Ureter (tissue), 1 donor: ENCODE data around the gene SLC13A2. TPM values are rescaled to one million over a fixed set of nuclear protein-coding genes. Genes with fewer than 3 reads are reported as not detected.

ENCODE experiments used
- DNase-seq: peaks from one replicate; pipeline ENCODE4 v3.0.0-alpha.2; 2020; ENCODE audit warnings: low spot score
- total RNA-seq: library from RNA; stranded (reverse); gene quantifications from one replicate; pipeline ENCODE4 v1.2.4, GENCODE V29; 2023
- donor health status: DM: yes; HTN: yes; CAD: no.

Gene SLC13A2
- total RNA-seq, 1 donor from 2014 or later = 0.62 TPM

DNA sequence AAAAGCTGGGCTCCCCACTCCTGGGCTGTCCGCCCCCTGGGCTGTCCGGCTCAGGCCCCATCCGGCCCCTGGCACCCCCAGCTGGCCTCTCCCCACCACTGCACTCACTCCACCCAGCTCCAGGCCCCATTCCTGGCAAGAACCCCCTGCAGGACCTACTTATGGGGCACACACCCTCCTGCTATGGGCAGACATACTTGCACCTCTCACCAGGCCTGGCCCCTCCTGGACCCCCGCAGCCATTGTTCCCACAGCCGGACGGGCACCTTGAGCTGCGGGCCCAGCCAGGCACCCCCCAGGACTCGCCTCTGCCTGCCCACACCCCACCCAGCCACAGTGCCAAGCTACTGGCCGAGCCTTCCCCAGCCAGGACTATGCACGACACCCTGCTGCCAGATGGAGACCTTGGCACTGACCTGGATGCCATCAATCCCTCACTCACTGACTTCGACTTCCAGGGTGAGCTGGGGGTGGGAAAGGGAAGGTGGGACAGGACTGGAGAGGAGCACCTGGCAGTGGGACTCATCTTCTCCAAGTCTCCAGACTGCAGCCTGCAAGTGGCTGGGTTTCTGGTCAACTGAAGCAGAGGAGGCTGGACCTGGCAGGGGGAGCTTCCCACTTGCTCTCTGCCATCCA lies 61.4 kb downstream of the SLC13A2 start:
- no peak for DNase-seq

DNA sequence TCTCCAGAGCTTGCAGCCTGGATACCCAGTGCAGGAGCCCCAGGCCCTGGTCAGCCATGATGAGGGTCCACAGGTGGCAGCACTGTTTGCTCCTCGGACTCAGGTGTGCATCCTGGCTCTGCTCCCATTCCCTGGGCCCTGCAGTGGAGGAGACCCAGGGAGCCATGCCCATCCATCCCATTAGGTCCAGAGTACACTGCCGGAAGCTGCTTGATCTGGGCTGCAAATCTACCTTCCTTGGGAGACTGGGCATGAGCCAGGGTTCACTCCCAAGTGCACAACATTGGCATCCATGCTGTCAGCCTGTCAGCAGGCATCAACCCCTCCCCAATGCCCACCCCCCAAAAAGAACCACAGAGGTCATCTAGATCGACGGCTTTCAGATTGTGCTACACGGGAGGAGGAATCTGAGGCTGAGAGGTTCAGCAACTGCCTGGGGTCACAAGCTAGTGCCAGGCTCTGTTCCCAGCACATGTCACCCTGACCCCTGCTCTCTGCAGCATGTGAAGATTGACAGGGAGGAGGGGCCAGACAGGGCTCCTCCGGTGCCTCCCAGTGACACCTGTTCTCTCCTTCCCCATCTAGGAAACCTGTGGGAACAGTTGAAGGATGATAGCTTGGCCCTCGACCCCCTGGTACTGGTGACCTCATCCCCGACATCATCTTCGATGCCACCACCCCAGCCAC lies 63.2 kb downstream of the SLC13A2 start:
- DNase-seq = no peak

DNA sequence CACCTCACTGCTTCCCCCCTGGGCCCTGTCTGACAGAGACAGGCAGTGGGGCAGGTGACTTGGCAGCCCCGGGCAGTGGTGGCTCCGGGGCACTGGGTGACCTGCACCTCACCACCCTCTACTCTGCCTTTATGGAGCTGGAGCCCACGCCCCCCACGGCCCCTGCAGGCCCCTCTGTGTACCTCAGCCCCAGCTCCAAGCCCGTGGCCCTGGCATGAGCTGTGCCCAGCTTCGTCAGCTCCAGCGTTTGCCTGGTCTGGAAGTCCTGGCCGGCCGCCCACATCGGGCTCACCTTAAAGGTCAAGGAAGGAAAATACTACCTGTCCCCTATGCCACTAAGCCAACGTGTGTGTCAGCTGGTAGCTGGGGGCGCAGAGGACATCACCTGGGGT lies 63.8 kb downstream of the SLC13A2 start:
- DNase-seq = no peak

DNA sequence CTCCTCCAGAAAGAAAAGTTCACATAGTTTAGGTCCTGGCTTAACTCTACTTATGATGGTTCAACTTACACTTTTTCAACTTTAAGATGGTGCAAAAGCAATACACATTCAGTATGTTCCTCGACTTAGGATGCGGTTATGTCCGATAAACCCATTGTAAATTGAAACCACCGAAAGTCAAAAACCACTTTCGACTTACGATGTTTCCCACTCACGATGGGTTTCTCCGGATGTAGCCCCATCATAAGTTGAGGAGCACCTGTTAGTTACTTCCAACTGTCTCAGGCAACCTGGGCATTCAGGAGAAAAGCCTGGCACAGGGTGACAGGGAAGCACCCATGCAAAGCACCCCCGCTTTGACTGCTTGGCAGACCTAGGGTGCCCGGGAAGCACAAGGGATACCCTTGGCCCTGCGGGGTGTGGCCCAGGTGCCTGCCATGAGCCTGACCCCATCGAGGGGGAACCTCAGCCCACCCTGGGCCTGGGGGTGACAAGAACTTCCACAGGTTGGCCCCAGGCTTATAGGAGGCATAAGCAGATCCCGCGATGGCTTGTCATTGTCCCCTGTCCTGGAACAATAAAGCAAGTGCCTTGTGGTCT lies 65.0 kb downstream of the SLC13A2 start:
- no peak for DNase-seq

DNA sequence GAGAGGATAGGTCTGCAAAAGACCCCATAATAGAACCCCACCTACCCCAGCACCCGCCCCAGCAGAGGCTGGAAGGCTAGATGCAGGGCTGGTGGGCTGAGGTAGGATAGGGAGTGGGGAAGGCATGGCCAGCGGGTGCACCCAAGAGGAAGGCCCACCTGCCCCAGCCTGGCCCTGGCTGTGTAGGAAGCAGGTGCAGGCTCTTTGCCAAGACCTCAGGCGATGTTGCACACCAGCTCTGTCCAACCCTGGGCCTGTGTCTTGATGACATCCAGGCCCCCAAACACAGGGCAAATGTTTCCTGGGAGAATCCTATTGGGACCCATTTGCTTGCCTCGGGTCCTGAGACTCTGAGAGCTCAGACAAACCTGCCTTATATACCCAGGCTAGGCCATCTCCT lies 66.8 kb downstream of the SLC13A2 start:
- DNase-seq = no peak

DNA sequence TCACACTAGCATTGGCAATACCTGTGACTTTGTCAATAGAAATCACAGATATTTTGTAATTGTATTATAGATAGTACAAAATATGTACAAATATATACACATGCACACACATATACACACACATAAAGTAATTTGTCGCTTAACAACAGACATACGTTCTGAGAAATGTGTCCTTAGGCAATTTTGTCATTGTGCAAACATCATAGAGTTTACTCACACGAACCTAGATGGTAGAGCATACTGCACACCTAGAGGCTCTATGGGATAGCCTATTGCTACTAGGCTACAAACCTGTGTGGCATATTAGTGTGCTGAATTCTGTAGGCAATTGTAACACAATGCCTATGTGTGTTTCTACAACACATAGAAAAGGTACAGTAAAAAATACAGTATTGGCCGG lies 68.0 kb downstream of the SLC13A2 start:
- no peak for DNase-seq

DNA sequence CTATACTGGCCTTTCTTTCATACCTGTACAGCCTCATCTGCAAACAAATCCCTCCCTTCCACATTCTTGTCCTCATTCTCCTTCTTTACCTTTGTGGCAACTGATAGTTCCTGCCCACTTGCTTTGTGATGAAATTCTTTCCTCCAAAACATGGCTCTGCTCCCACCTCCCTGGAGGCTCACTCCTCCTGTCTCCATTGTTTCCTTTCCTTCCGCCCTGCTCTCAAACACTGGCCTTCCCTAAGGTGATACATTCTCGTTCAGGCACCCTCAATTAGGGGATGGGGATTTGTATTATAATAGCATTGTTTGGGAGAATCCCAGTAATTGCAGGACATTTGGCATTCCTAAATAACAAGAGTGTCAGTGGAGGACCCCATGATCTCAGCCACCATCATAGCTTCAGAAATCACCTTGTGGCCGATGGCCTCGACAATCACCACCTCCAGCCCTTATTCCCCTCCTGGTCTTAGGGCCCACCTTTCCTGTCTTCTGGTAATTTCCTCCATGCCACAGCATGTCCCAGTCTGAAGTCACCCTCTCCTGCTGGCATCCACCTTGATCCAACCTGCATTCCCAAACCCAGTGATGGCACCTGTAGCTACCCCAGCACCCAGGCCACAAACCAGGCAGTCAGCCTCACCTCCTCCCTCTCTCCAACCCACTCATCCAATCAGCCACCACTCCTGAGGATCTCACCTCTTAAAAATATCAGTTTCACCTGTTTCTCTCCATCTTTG lies 71.1 kb downstream of the SLC13A2 start:
- no peak for DNase-seq

DNA sequence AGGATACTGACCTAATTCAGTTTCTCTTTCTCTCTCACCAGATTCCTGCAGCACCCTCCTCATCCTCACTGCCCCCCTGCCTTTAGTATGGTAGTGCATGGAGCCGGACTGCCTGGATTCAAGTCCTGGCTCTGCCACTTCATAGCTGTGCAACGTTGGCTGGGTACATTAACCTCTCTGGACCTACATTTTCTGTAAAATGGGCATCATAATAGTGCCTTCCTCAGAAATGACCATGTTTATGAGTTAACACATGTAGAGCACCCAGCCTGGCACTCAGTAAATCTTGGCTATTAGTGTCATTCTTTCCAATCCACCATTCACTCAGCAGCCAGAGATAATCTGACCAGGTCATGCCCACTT lies 71.7 kb downstream of the SLC13A2 start:
- no peak for DNase-seq

DNA sequence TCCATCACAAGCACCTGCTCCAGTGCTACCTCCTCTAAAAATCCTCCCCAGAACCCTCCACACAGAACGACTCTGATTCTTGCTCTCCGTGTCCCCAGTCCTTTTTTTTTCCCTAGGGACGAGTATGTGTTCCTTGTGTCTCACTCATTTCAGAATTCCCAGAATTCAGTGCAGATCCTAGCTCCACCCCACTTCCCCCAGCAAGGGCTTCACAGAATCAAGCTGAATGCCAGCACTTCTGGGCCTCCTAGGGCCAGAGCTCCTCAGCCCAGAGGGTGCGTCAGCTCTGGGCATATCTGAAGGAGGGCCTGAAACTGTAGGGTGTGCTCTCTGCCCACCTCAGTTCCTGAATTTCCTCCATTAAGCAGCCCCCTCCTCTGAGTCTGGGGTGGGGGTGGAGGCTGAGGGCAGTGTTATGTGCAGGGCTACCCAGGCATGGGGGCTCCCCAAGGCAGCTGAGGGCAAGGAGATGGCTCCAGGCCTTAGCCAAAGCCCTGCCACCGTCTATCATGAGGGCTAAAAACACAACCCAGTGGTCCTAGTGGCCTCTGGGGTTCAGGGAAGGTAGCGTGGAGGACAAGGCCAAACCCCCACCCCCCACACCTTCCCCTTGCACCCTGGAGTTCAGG lies 72.5 kb downstream of the SLC13A2 start:
- no peak for DNase-seq

DNA sequence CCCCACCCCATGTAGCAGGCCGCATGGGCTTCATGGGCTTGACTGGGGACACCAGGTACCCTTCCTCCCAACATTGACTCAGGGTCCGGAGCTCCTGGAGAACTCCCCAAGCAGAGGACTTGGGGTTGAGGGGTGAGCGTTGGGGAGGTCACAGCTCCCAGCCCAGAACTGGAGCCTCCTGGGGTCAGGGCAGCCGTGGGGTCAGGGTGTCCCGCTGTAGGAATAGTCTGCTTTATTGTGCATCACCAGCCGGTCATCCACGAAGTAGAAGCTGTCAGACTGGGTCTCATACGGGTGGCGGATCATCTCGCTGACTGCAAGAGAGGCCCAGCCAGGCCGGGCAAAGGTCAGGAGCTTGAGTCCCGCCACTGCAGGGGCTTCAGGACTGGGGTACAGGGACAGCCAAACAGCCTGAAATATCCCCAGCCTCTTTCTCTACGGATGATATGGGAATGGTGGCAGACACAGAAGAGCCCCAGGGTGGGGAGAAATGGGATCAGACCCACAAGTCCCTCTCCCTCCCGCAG lies 73.7 kb downstream of the SLC13A2 start:
- DNase-seq = no peak

Other genes with a start within 250 kb of the SLC13A2 start
- gene TMEM97, start 154.4 kb upstream of the SLC13A2 start, total RNA-seq = 237 TPM
- gene IFT20, start 138.2 kb upstream of the SLC13A2 start, total RNA-seq = 48.8 TPM
- 55.1 TPM for gene TNFAIP1, start 137.9 kb upstream of the SLC13A2 start, total RNA-seq
- 74.6 TPM for gene POLDIP2, start 116.1 kb upstream of the SLC13A2 start, total RNA-seq
- not detected for gene SEBOX, start 108.4 kb upstream of the SLC13A2 start, total RNA-seq
- gene VTN, start 103.3 kb upstream of the SLC13A2 start, total RNA-seq = 1.0 TPM
- 34.7 TPM for gene SARM1, start 102.0 kb upstream of the SLC13A2 start, total RNA-seq
- gene SLC46A1, start 67.4 kb upstream of the SLC13A2 start, total RNA-seq = 15.4 TPM
- 1.5 TPM for gene FOXN1, start 32.7 kb downstream of the SLC13A2 start, total RNA-seq
- 37.5 TPM for gene UNC119, start 79.0 kb downstream of the SLC13A2 start, total RNA-seq
- 52.9 TPM for gene PIGS, start 97.9 kb downstream of the SLC13A2 start, total RNA-seq
- gene ALDOC, start 103.3 kb downstream of the SLC13A2 start, total RNA-seq = 15.7 TPM
- 8.5 TPM for gene SPAG5, start 125.4 kb downstream of the SLC13A2 start, total RNA-seq
- 27.5 TPM for gene RSKR, start 140.5 kb downstream of the SLC13A2 start, total RNA-seq
- 210 TPM for gene BLTP2, start 171.5 kb downstream of the SLC13A2 start, total RNA-seq
- 49.2 TPM for gene SDF2, start 188.3 kb downstream of the SLC13A2 start, total RNA-seq
- gene SUPT6H, start 188.6 kb downstream of the SLC13A2 start, total RNA-seq = 96.9 TPM
- 1.1 TPM for gene PROCA1, start 238.2 kb downstream of the SLC13A2 start, total RNA-seq
- gene RAB34, start 244.2 kb downstream of the SLC13A2 start, total RNA-seq = 82.9 TPM
- 1,937 TPM for gene RPL23A, start 246.3 kb downstream of the SLC13A2 start, total RNA-seq